ENCODE data around the gene RBMS1.

DNA sequence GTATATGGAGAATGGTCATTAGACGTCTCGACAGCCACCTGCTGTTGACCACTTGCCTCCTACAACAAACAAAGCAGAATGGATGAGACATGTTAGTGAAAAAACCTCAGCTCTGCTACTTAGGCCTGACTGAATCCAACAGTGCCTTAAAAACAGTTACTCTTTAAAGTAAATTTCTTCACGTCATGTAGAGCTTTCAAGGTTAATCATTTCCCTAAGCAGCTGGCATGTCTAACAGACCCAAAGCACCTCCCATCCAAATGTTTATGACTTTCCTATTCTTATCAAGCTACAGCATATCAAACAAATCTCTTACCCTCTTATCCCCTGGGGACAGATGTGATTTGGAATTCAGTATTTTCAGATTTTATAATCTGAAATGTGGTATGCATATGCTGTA lies 218.0 kb downstream of the RBMS1 start:
- TF ChIP-seq, protein P1, sequence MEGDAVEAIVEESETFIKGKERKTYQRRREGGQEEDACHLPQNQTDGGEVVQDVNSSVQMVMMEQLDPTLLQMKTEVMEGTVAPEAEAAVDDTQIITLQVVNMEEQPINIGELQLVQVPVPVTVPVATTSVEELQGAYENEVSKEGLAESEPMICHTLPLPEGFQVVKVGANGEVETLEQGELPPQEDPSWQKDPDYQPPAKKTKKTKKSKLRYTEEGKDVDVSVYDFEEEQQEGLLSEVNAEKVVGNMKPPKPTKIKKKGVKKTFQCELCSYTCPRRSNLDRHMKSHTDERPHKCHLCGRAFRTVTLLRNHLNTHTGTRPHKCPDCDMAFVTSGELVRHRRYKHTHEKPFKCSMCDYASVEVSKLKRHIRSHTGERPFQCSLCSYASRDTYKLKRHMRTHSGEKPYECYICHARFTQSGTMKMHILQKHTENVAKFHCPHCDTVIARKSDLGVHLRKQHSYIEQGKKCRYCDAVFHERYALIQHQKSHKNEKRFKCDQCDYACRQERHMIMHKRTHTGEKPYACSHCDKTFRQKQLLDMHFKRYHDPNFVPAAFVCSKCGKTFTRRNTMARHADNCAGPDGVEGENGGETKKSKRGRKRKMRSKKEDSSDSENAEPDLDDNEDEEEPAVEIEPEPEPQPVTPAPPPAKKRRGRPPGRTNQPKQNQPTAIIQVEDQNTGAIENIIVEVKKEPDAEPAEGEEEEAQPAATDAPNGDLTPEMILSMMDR (IDR thresholded peaks at IDR 0.05; ENCODE audit: low read length), result no peak
- TF ChIP-seq EZH2 (optimal IDR thresholded peaks at IDR 0.05; ENCODE audit: low read depth, low read length) (no peak), EZH2phosphoT487 (IDR thresholded peaks at IDR 0.05; ENCODE audit: low read length) (no peak)

Measured in MM.1S (cell line).